Epithelial cell of esophagus (primary cell): Measurements from ENCODE around the gene SGMS2.

Source experiments
- DNase-seq: peaks from one replicate; pipeline ENCODE4 v3.0.0; 2010; ENCODE audit warnings: low read depth
- H3K4me3 ChIP-seq: 2 replicates; pipeline ENCODE4 v1.5.1; 2011; ENCODE audit warnings: mild to moderate bottlenecking, low read length, control low read depth
- CTCF ChIP-seq: IDR thresholded peaks from 2 replicates; pipeline ENCODE4 v1.5.1; 2011; ENCODE audit warnings: low read depth, mild to moderate bottlenecking, low read length, control low read depth, inconsistent platforms; ENCODE audit not compliant: insufficient read depth; ENCODE audit errors: missing control alignments

Gene SGMS2

GRCh38 chr4:107837776-107838618 is 13.3 kb downstream of the SGMS2 start:
- DNase-seq, result peak; percentile 61
- no peak for TF ChIP-seq CTCF
- H3K4me3 ChIP-seq, result no peak overlapping the region

GRCh38 chr4:107838861-107839565 is 14.3 kb downstream of the SGMS2 start:
- no peak for TF ChIP-seq CTCF
- no peak overlapping the region for H3K4me3 ChIP-seq
- peak; percentile 47 for DNase-seq

- H3K4me3 ChIP-seq, result no peak overlapping the region
- no peak for DNase-seq
- no peak for TF ChIP-seq CTCF
Measured at GRCh38 chr4:107843391-107843790, 18.7 kb downstream of the SGMS2 start.

- no peak overlapping the region for H3K4me3 ChIP-seq
- TF ChIP-seq CTCF, result no peak
- peak; percentile 58 for DNase-seq
Measured at GRCh38 chr4:107845681-107846080, 20.9 kb downstream of the SGMS2 start.

GRCh38 chr4:107850438-107850837 is 25.7 kb downstream of the SGMS2 start:
- no peak for DNase-seq
- TF ChIP-seq CTCF, result no peak
- H3K4me3 ChIP-seq, result no peak overlapping the region

- peak; percentile 49 for DNase-seq
- no peak for TF ChIP-seq CTCF
- no peak overlapping the region for H3K4me3 ChIP-seq
Measured at GRCh38 chr4:107853444-107854355, 29.0 kb downstream of the SGMS2 start.
